HL-60 (cell line): ENCODE data around the gene PPME1.

Experiments used
- DNase-seq, 2 experiments: peaks; one replicate each; pipeline ENCODE4 v3.0.0-alpha.2; 2010 to 2020; ENCODE audit warnings: low read depth in 1 of 2, low spot score in 1 of 2
- H3K27ac ChIP-seq: fragments of 250-450 bp; sonication (Bioruptor Pico); replicated peaks from 2 replicates; pipeline ENCODE4 v1.5.1; 2020; ENCODE audit warnings: mild to moderate bottlenecking, moderate library complexity
- H3K27me3 ChIP-seq: fragments of 250-450 bp; sonication (Bioruptor Pico); 2 replicates; pipeline ENCODE4 v1.5.1; 2021; ENCODE audit warnings: mild to moderate bottlenecking, moderate library complexity; ENCODE audit not compliant: insufficient read depth, poor library complexity, severe bottlenecking
- H3K4me3 ChIP-seq: replicated peaks from 2 replicates; pipeline ENCODE4 v1.5.1; 2011; ENCODE audit warnings: mild to moderate bottlenecking, control low read depth, low read length; ENCODE audit not compliant: insufficient read depth
- CTCF ChIP-seq: IDR thresholded peaks from one replicate; pipeline ENCODE4 v1.5.1; 2011; ENCODE audit warnings: low read length, control low read depth, inconsistent platforms; ENCODE audit not compliant: insufficient read depth
- GABPA ChIP-seq: IDR thresholded peaks from 2 replicates; pipeline ENCODE4 v1.6.1; 2012; ENCODE audit warnings: low read depth
- POLR2AphosphoS5 ChIP-seq: IDR thresholded peaks from 2 replicates; pipeline ENCODE4 v1.6.1; 2012; ENCODE audit warnings: low read depth
- REST ChIP-seq: IDR thresholded peaks from 2 replicates; pipeline ENCODE4 v1.6.1; 2012; ENCODE audit warnings: low read depth; ENCODE audit not compliant: insufficient replicate concordance
- SPI1 ChIP-seq: IDR thresholded peaks from 2 replicates; pipeline ENCODE4 v1.6.1; 2012; ENCODE audit warnings: low read depth, mild to moderate bottlenecking, borderline replicate concordance

PPME1 gene

DNA sequence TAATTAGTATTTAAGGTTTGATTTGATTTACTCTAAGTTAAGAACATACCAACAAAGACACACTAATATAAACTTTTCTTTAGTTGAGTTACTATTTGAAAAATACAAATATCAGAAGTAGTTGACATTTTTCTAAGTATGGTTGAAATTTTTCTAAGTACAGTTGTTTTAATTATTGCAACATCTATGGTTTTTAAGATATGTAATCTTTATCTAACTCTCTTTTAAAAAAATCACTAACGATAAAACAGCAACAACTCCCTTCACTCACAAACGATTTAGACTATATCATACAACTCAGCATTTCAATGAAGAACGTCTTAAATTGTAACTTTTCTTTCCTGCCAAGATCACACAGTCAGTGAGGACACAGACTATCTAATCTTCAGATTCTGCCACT, 2.3 kb upstream of the PPME1 start:
- Histone ChIP-seq H3K27ac (no peak overlapping the region), H3K27me3 (no peaks in the 10 kb centered on the region), H3K4me3 (no peak overlapping the region)
- no peak for DNase-seq
- no peak for TF ChIP-seq SPI1
- no peak for TF ChIP-seq CTCF
- TF ChIP-seq REST, result no peak
- TF ChIP-seq POLR2AphosphoS5, result no peak
- no peak for TF ChIP-seq GABPA

DNA sequence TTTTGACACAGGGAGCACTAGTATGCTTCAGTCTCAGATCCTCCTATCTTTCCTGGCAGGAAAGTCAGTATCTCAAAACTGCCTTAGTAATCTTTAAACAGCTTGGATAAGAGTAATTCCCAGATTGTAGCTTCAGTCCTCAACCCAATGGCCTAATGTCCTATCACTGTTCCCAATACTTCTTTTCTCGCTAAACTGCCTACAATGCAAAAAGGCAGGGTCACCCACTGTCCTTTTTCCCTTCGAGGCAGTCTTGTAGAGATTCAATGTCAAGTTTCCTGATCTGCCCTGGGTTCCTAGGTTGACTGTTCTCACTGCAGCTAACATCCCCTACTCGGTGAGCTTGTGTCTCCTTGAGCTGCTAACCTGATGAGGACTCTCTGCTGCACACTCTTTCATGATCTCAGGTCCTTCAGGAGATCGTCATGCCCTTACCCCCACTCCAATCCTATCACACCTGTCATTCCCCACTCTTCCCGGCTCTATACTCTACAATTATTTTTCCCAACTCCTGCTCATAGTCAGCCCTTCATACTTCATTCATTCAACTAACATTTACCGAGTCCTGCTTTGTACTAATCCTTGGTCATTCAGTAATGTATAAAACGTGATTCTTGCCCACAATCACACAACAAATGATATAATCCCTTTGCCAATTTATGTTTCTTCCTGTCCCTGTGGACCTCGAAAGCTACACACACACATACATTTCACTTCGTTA, 1.2 kb upstream of the PPME1 start:
- Histone ChIP-seq H3K27ac (peak overlapping the region; percentile 61), H3K4me3 (peak overlapping the region; percentile 88), H3K27me3 (no peaks in the 10 kb centered on the region)
- peak in 1 of 2 experiments; percentile 5 for DNase-seq
- TF ChIP-seq REST, result no peak
- TF ChIP-seq SPI1, result no peak
- no peak for TF ChIP-seq GABPA
- TF ChIP-seq POLR2AphosphoS5, result no peak
- no peak for TF ChIP-seq CTCF

GRCh38 chr11:74171630-74171968, 510 bp downstream of the PPME1 start:
- no peak for TF ChIP-seq CTCF
- no peak for TF ChIP-seq POLR2AphosphoS5
- TF ChIP-seq REST, result no peak
- TF ChIP-seq GABPA, result no peak
- no peak for TF ChIP-seq SPI1
- Histone ChIP-seq H3K4me3 (peak overlapping the region; percentile 89), H3K27me3 (no peaks in the 10 kb centered on the region), H3K27ac (peak overlapping the region; percentile 61)
- DNase-seq, result no peak
